ENCODE data around the gene COX17. TPM values are rescaled to one million over a fixed set of nuclear protein-coding genes. Genes with fewer than 3 reads are reported as not detected.

COX17 gene
- total and polyA plus RNA-seq, 2 donors, result 85.3 to 171 TPM

DNA sequence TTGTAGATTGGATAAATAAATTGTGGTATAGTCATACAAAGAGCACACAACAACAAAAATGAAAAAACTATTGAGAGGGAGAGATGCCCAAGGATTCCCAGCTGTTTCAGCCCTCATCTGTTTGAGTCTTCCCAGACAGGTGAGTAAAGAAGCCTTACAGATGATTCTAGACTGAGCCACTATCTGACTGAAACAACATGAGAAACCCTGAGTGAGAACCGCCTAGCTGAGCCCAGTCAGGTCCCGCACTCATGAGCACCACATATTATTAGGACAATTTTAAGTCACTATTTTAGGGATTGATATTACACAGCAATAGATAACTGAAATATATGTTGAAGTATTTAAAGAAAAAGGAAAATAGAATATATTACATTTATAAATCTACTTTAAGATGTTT, 35.8 kb downstream of the COX17 start:
- WGBS, result over 99% methylated on average over 2 of the region's 2 CpGs
- no peaks in the 10 kb centered on the region for H3K27me3 ChIP-seq (ENCODE audit: control insufficient read depth in 2 of 2, insufficient read depth in 1 of 2, low read length in 1 of 2)
- peaks cover 3 to 4% of the 10 kb centered on the region in 2 donors for H3K36me3 ChIP-seq (ENCODE audit: control insufficient read depth in 2 of 2, insufficient read depth in 2 of 2, low read length in 1 of 2)
- no peaks in the 10 kb centered on the region for H3K9me3 ChIP-seq (ENCODE audit: control insufficient read depth in 2 of 2, insufficient read depth in 1 of 2, low read length in 1 of 2)
- H3K4me3 ChIP-seq (ENCODE audit: low read length in 2 of 2), result no peak overlapping the region
- no peak overlapping the region for H3K27ac ChIP-seq (ENCODE audit: low read depth in 1 of 2, low read length in 1 of 2)
- DNase-seq (ENCODE audit: low read depth in 6 of 9, low spot score in 9 of 9), result no peak
- H3K4me1 ChIP-seq (ENCODE audit: control insufficient read depth in 2 of 2, insufficient read depth in 2 of 2, low read length in 2 of 2), result peaks cover 0 to 12% of the 10 kb centered on the region in 2 donors

DNA sequence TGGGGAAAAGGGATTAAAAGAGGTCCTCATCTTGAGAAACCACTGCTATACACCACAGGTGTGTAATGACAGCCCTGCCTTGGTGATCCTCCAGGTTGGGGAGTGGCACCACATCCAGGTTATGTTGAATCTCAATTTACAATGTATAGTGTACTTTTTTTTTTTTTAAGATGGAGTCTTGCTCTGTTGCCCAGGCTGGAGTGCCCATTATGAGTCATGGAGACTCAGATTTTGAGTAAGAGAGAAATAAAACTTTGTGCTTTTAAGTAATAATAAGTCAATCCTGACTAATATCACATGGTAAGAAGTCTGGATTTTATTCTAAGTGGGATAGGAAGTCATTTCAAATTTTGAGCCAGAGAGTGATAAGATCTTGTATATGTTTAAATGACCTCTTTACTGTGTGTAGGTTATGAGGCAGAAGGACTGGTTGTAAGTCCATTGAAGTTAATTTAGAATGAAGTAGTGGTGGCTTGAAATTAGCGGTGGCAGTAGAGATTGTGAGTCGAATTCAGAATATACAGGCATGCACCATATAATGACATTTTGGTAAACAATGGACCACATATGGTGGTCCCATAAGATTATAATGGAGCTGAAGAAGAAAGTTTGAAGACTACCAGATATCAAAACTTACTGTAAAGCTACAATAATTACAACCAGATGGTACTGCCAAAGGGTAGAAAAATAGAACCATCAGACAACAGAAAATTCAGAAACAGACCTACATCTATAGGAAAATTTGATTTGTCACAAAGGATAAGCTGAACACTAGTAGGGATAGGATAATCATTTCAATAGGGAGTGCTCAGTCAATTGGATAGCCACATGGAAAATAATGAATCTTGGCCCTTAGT, 37.5 kb downstream of the COX17 start:
- Histone ChIP-seq H3K4me1 (ENCODE audit: control insufficient read depth in 2 of 2, insufficient read depth in 2 of 2, low read length in 2 of 2) (peaks cover 0 to 12% of the 10 kb centered on the region in 2 donors), H3K27ac (ENCODE audit: low read depth in 1 of 2, low read length in 1 of 2) (peak overlapping the region in 1 of 2 donors; percentile 27), H3K4me3 (ENCODE audit: low read length in 2 of 2) (no peak overlapping the region), H3K9me3 (ENCODE audit: control insufficient read depth in 2 of 2, insufficient read depth in 1 of 2, low read length in 1 of 2) (no peaks in the 10 kb centered on the region), H3K27me3 (ENCODE audit: control insufficient read depth in 2 of 2, insufficient read depth in 1 of 2, low read length in 1 of 2) (no peaks in the 10 kb centered on the region), H3K36me3 (ENCODE audit: control insufficient read depth in 2 of 2, insufficient read depth in 2 of 2, low read length in 1 of 2) (peaks cover 3 to 4% of the 10 kb centered on the region in 2 donors)
- 96% methylated on average over 2 of the region's 2 CpGs for WGBS
- no peak for DNase-seq (ENCODE audit: low read depth in 6 of 9, low spot score in 9 of 9)

DNA sequence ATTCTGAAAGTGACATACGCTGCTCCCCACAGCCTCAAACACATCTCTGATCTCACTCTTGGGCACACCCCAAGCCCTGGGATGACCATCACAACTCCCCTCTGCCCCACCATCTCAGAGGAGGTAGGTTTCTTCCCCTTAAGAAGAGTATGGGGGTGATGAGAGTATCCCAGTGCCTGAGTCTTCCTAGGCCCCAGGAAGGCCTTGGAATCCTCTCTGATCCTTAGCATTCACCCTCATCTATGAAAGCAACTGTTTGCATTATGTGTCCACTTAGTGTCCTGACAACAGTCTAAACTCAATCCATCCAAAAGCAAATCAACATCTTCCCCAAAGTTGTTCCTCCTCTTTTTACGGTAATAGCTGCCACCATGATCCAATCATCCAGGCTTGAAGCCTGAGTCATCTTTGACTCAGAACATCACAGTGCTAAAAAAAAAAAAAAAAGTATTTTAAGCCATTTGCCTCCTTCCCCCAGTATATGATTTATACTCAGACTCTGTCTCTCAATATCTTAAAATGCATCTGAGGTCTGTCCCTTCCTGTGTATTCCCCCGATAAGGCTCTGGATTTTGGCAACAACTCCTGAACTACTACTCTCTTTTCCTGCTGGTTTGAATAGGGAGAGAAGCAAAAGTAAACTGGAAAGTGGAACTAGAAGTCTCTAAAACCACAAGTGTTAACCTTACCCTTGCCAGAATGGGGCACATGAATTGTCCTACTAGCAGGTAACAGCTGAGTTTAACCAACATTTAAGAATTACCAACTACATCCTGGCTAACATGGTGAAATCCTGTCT, 39.3 kb downstream of the COX17 start:
- no peak overlapping the region for H3K4me3 ChIP-seq (ENCODE audit: low read length in 2 of 2)
- peak overlapping the region; percentile 73 to 82 for H3K27ac ChIP-seq (ENCODE audit: low read depth in 1 of 2, low read length in 1 of 2)
- H3K36me3 ChIP-seq (ENCODE audit: control insufficient read depth in 2 of 2, insufficient read depth in 2 of 2, low read length in 1 of 2), result peaks cover 3 to 4% of the 10 kb centered on the region in 2 donors
- DNase-seq (ENCODE audit: low read depth in 6 of 9, low spot score in 9 of 9), result peak in 1 of 9 donors; percentile 28
- H3K4me1 ChIP-seq (ENCODE audit: control insufficient read depth in 2 of 2, insufficient read depth in 2 of 2, low read length in 2 of 2), result peaks cover 0 to 12% of the 10 kb centered on the region in 2 donors
- WGBS, result 58% methylated on average over 3 of the region's 3 CpGs
- no peaks in the 10 kb centered on the region for H3K9me3 ChIP-seq (ENCODE audit: control insufficient read depth in 2 of 2, insufficient read depth in 1 of 2, low read length in 1 of 2)
- no peaks in the 10 kb centered on the region for H3K27me3 ChIP-seq (ENCODE audit: control insufficient read depth in 2 of 2, insufficient read depth in 1 of 2, low read length in 1 of 2)

DNA sequence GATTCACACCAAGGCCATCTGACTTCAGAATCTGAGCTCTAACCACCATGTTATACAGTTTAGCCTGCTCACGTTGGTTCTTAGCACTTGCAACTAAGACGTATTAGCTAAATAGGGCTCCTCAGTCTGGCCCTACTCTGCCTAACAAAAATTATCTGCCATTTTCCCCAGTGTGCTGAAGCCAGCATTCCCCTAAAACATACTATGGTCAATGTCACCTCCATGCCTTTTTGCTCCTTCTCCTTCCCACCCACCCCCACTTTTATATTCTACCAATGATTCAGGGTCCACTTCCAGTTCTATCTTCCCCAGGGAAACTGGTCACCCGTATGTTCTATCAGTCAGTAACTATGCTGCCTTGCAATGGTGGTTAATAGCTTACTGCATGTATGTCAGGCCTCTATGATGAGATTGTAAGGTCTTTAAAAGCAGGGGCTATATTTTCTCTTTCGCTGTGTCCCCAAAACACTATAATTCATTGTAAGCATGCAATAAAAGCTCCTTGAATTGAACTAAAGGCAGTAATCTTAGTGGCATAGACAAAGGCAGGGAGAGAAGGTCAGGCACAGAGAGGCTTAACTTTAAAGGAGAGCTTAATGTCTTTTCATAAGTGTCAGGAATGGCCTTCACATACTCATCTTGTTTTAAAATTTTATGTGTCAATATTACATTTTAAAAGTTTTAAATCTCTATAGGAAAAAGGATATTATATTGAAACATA, 40.2 kb downstream of the COX17 start:
- Histone ChIP-seq H3K27ac (ENCODE audit: low read depth in 1 of 2, low read length in 1 of 2) (peak overlapping the region in 1 of 2 donors; percentile 52), H3K4me3 (ENCODE audit: low read length in 2 of 2) (no peak overlapping the region), H3K36me3 (ENCODE audit: control insufficient read depth in 2 of 2, insufficient read depth in 2 of 2, low read length in 1 of 2) (peaks cover 2 to 3% of the 10 kb centered on the region in 2 donors), H3K27me3 (ENCODE audit: control insufficient read depth in 2 of 2, insufficient read depth in 1 of 2, low read length in 1 of 2) (no peaks in the 10 kb centered on the region), H3K9me3 (ENCODE audit: control insufficient read depth in 2 of 2, insufficient read depth in 1 of 2, low read length in 1 of 2) (no peaks in the 10 kb centered on the region), H3K4me1 (ENCODE audit: control insufficient read depth in 2 of 2, insufficient read depth in 2 of 2, low read length in 2 of 2) (peaks cover 0 to 12% of the 10 kb centered on the region in 2 donors)
- DNase-seq (ENCODE audit: low read depth in 6 of 9, low spot score in 9 of 9), result no peak
- 96% methylated on average over 4 of the region's 4 CpGs for whole genome bisulfite sequencing

DNA sequence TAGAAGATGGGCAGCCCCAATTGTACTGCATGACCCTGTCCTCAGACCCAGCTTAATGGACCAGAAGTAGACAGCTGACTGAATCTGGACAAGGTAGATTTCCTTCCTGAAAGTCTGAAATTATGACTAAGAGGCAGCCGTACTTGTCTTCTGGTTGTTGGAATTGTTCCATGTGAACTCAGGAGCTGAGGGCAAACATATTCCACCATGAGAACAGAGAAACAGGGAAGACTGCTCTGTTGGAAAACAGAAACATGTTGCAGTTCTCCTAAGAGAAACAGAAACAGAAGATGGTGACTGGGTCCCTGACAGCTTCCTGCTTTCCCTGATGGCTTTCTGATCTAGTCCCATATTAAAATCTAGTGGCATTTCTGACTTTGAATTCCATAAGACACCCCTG, 41.0 kb downstream of the COX17 start:
- Histone ChIP-seq H3K4me3 (ENCODE audit: low read length in 2 of 2) (no peak overlapping the region), H3K4me1 (ENCODE audit: control insufficient read depth in 2 of 2, insufficient read depth in 2 of 2, low read length in 2 of 2) (peaks cover 0 to 12% of the 10 kb centered on the region in 2 donors), H3K27me3 (ENCODE audit: control insufficient read depth in 2 of 2, insufficient read depth in 1 of 2, low read length in 1 of 2) (no peaks in the 10 kb centered on the region), H3K36me3 (ENCODE audit: control insufficient read depth in 2 of 2, insufficient read depth in 2 of 2, low read length in 1 of 2) (peaks cover 0 to 3% of the 10 kb centered on the region in 2 donors), H3K27ac (ENCODE audit: low read depth in 1 of 2, low read length in 1 of 2) (no peak overlapping the region), H3K9me3 (ENCODE audit: control insufficient read depth in 2 of 2, insufficient read depth in 1 of 2, low read length in 1 of 2) (no peaks in the 10 kb centered on the region)
- DNase-seq (ENCODE audit: low read depth in 6 of 9, low spot score in 9 of 9), result no peak
- 90% methylated on average over 1 of the region's 1 CpG for WGBS

DNA sequence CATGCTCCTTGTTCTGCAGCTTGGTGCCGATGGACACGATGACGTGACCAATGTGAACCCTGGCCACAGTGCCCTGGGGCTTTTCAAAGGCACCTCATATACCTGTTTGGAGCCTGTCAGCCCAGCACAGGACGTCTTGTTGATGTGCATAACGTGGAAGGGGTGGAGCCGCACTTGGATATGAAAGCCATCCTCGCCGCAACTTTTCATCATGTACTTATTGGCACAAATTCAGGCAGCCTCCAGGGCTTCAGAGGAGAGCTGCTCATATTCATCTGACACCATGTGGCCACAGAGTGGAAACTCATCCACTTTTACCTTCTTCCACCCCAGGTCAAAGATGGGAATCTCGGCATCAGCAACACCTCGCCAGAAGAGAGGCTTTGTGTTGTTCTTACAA, 41.5 kb downstream of the COX17 start:
- Histone ChIP-seq H3K27ac (ENCODE audit: low read depth in 1 of 2, low read length in 1 of 2) (no peak overlapping the region), H3K9me3 (ENCODE audit: control insufficient read depth in 2 of 2, insufficient read depth in 1 of 2, low read length in 1 of 2) (no peaks in the 10 kb centered on the region), H3K4me1 (ENCODE audit: control insufficient read depth in 2 of 2, insufficient read depth in 2 of 2, low read length in 2 of 2) (peaks cover 0 to 12% of the 10 kb centered on the region in 2 donors), H3K27me3 (ENCODE audit: control insufficient read depth in 2 of 2, insufficient read depth in 1 of 2, low read length in 1 of 2) (no peaks in the 10 kb centered on the region), H3K4me3 (ENCODE audit: low read length in 2 of 2) (no peak overlapping the region), H3K36me3 (ENCODE audit: control insufficient read depth in 2 of 2, insufficient read depth in 2 of 2, low read length in 1 of 2) (peaks cover 0 to 3% of the 10 kb centered on the region in 2 donors)
- WGBS, result 94% methylated on average over 10 of the region's 10 CpGs
- no peak for DNase-seq (ENCODE audit: low read depth in 6 of 9, low spot score in 9 of 9)

DNA sequence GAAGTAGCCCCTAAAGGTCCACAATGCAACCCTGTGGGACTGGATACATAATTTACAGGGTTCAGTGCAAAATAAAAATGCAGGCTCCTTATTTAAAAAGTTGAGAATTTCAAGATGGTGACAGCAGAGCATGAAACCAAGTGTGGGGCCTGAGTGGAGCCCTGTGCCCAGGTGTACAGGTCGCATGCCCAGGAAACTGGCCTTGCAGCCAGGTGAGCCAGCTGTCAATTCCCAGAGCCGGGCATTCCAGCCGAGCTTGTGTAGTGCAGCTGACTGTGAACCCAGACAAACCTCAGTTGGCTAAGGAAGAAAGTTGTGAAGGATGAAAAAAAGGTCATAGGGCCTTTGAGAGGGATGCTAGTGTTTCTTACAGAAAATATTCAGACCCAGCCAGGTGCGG, 44.4 kb downstream of the COX17 start:
- Histone ChIP-seq H3K36me3 (ENCODE audit: control insufficient read depth in 2 of 2, insufficient read depth in 2 of 2, low read length in 1 of 2) (no peaks in the 10 kb centered on the region), H3K27ac (ENCODE audit: low read depth in 1 of 2, low read length in 1 of 2) (no peak overlapping the region), H3K4me3 (ENCODE audit: low read length in 2 of 2) (no peak overlapping the region), H3K4me1 (ENCODE audit: control insufficient read depth in 2 of 2, insufficient read depth in 2 of 2, low read length in 2 of 2) (peaks cover 0 to 3% of the 10 kb centered on the region in 2 donors), H3K9me3 (ENCODE audit: control insufficient read depth in 2 of 2, insufficient read depth in 1 of 2, low read length in 1 of 2) (no peaks in the 10 kb centered on the region), H3K27me3 (ENCODE audit: control insufficient read depth in 2 of 2, insufficient read depth in 1 of 2, low read length in 1 of 2) (no peaks in the 10 kb centered on the region)
- no peak for DNase-seq (ENCODE audit: low read depth in 6 of 9, low spot score in 9 of 9)
- 87% methylated on average over 4 of the region's 4 CpGs for WGBS

DNA sequence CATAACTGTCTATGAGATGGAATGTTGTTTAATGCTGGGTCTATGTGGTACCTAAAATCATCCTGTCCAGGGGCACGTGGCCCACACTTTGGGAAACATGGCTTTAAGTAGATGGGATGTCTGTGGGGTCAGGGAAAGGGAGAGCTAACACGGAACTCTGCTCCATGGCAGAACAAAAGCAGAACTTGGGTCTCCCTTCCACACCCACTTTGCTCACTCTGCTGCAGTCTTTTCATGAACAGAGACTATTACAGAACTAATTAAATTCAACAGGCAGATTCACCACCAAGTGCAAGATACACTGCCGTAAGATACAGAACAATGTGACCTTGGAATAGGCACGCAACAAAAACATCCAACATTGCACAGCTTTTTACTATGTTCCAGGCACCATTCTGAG, 45.0 kb downstream of the COX17 start:
- H3K9me3 ChIP-seq (ENCODE audit: control insufficient read depth in 2 of 2, insufficient read depth in 1 of 2, low read length in 1 of 2), result no peaks in the 10 kb centered on the region
- WGBS, result 94% methylated on average over 4 of the region's 4 CpGs
- H3K27ac ChIP-seq (ENCODE audit: low read depth in 1 of 2, low read length in 1 of 2), result no peak overlapping the region
- no peak overlapping the region for H3K4me3 ChIP-seq (ENCODE audit: low read length in 2 of 2)
- no peaks in the 10 kb centered on the region for H3K27me3 ChIP-seq (ENCODE audit: control insufficient read depth in 2 of 2, insufficient read depth in 1 of 2, low read length in 1 of 2)
- no peaks in the 10 kb centered on the region for H3K4me1 ChIP-seq (ENCODE audit: control insufficient read depth in 2 of 2, insufficient read depth in 2 of 2, low read length in 2 of 2)
- DNase-seq (ENCODE audit: low read depth in 6 of 9, low spot score in 9 of 9), result no peak
- no peaks in the 10 kb centered on the region for H3K36me3 ChIP-seq (ENCODE audit: control insufficient read depth in 2 of 2, insufficient read depth in 2 of 2, low read length in 1 of 2)

Data from thymus (tissue), 11 donors.